IgD-negative memory B cell (primary cell): Measurements from ENCODE around the gene ACYP2. TPM values are rescaled to one million over a fixed set of nuclear protein-coding genes. Genes with fewer than 3 reads are reported as not detected.
"Not testable (repeated sequence)": the region's sequence is repeated elsewhere in the genome, so short reads cannot be mapped to it uniquely, and the experiment has no call there.

ENCODE experiments used
- H3K27ac Mint-ChIP-seq, 3 donors: one replicate each; pipeline ENCODE4 v1.8.0; 2020 to 2022; ENCODE audit warnings: mild to moderate bottlenecking in 3 of 3, mixed read lengths in 3 of 3, moderate library complexity in 1 of 3
- H3K27me3 Mint-ChIP-seq: one replicate; pipeline ENCODE4 v1.8.0; 2021; ENCODE audit warnings: mixed read lengths
- H3K36me3 Mint-ChIP-seq: one replicate; pipeline ENCODE4 v1.8.0; 2020; ENCODE audit warnings: mild to moderate bottlenecking, mixed read lengths
- H3K4me1 Mint-ChIP-seq, 3 donors: one replicate each; pipeline ENCODE4 v1.8.0; 2020 to 2022; ENCODE audit warnings: mixed read lengths in 3 of 3, mild to moderate bottlenecking in 1 of 3
- H3K4me3 Mint-ChIP-seq, 4 donors: one replicate each; pipeline ENCODE4 v1.8.0; 2020 to 2022; ENCODE audit warnings: mild to moderate bottlenecking in 4 of 4, mixed read lengths in 4 of 4, moderate library complexity in 3 of 4
- H3K9me3 Mint-ChIP-seq, 3 donors: one replicate each; pipeline ENCODE4 v1.8.0; 2020 to 2021; ENCODE audit warnings: mixed read lengths in 3 of 3, mild to moderate bottlenecking in 1 of 3
- polyA plus RNA-seq: library from polyadenylated mRNA; unstranded; fragments of 300-500 nt; fragmentation: Illumina TruSeq; gene quantifications from one replicate; pipeline ENCODE4 v1.2.3, GENCODE V29; 2021

Gene ACYP2
- 26.8 TPM for polyA plus RNA-seq

DNA sequence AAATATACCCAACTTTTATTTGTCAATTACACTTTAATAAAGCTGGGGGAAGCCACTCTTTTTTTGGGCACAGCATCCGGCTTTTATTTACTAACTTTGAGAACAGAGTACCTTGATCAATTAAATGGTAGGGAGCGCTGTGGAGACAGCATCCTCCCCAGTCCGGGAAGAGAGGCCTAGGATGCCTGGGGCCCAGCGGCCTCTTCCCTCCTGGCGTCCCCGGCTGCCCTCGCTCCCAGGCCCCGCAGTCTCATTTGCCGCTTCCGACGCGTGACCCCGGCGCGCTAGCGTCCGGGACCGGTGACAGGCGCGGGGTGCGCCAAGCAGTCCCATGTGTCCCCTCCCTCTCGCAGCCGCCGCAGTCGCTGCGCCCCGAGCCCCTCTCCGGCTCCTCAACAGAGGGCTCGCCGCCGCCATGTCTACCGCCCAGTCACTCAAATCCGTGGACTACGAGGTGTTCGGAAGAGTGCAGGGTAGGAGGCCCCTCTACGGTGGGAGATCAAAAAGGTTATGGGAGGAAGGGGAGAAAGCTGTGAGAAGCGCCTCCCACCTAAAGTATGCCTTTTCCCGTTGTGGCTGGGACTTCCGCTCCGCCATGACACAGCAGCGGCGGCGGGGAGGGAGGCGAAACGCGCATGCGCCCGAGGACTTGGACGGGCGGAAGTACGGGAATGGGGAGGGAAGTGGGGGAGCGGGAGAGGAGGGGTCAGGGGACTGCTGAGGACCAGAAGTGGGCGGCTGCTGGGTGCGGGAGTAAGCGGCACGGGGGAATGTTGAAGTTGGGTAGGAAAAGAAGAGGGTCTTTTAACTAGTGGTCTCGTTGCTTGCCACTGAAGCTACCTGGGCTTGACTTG is at the start of gene ACYP2:
Gene ACYP2, plus strand, starts transcription at position 332 of the 854 bp plus-strand sequence.
- Mint-ChIP-seq H3K9me3 (peaks cover 0 to 7% (median 3%) of the 10 kb centered on the region in 3 donors), H3K4me3 (peak within 1 kb of the TSS; percentile 94 to 98 (median 95)), H3K36me3 (peaks cover 2% of the 10 kb centered on the region), H3K27me3 (no peaks in the 10 kb centered on the region), H3K27ac (peak within 1 kb of the TSS; percentile 97 to 99 (median 98)), H3K4me1 (peaks cover 7 to 9% (median 8%) of the 10 kb centered on the region in 3 donors)

DNA sequence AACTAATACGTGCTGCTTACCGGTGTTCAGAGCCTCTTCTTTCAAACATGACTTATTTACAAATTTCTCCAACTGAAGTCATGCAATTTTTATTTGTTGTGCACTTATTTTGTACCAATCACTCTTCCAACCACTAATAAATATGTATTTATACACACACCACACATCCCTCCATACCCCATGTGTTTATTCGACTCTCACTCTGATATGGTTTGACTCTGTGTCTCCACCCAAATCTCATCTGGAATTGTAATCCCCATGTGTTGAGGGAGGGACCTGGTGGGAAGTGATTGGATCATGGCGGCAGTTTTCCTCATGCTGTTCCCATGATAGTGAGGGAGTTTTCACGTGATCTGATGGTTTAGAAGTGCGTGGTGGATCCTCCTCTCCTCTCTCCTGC is 49.5 kb upstream of the ACYP2 start:
- H3K4me1 Mint-ChIP-seq, result peaks cover 3 to 4% (median 4%) of the 10 kb centered on the region in 3 donors
- peaks cover 4% of the 10 kb centered on the region for H3K36me3 Mint-ChIP-seq
- H3K9me3 Mint-ChIP-seq, result peaks cover 0 to 3% (median 0%) of the 10 kb centered on the region in 3 donors
- H3K27ac Mint-ChIP-seq, result no peak overlapping the region
- H3K4me3 Mint-ChIP-seq, result no peak overlapping the region
- H3K27me3 Mint-ChIP-seq, result no peaks in the 10 kb centered on the region

DNA sequence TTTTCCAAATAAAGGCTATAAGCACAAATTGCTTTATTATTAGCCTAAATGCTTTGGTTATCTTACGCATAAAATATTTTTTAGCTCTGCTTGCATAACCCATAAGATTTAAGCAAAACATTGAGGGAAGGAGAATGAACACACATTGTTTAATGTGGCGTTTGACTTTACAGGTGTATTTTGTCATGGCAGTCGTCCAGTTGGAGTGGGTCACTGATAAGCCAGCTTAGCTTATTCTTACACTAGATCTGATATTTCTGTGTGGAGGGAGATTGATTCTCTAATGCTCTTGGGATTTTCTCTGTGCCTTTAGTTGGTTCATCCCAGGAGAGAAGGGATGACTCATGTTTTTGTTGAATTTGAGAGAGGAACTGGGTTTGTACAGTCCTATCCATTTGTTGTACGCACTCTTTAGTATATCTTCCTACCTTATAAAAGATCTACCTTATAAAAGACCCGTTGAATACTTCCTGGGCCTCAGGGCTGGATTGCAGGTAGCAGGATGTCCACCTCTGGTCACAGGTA is 47.5 kb upstream of the ACYP2 start:
- Mint-ChIP-seq H3K4me1 (peaks cover 7 to 9% (median 8%) of the 10 kb centered on the region in 3 donors), H3K36me3 (peaks cover 4% of the 10 kb centered on the region), H3K27ac (no peak overlapping the region), H3K27me3 (no peaks in the 10 kb centered on the region), H3K9me3 (peaks cover 0 to 3% (median 0%) of the 10 kb centered on the region in 3 donors), H3K4me3 (no peak overlapping the region)

- not testable (repeated sequence) for H3K27me3 Mint-ChIP-seq, H3K27ac Mint-ChIP-seq, H3K4me3 Mint-ChIP-seq
These were observed 42.9 kb upstream of the ACYP2 start for GRCh38 chr2:54072483-54072882.

DNA sequence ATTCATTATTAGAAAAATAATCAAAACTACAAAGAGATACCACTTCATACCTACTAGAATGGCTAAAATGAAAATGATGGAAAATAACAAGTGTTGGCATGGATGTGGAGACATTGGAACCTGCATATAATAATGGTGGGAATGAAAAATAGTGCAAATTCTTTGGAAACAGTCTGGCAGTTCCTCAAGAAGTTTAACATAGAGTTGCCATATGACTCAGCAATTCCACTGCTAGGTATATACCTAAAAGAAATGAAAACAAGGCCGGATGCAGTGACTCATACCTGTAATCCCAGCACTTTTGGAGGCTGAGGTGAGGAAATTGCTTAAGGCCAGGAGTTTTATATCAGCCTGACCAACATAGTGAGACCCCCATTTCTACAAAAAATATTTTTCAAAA is 41.6 kb upstream of the ACYP2 start:
- Mint-ChIP-seq H3K36me3 (no peaks in the 10 kb centered on the region), H3K27me3 (no peaks in the 10 kb centered on the region), H3K4me1 (peaks cover 5 to 12% (median 8%) of the 10 kb centered on the region in 3 donors), H3K4me3 (no peak overlapping the region), H3K27ac (peak overlapping the region in 1 of 3 donors; percentile 27), H3K9me3 (no peaks in the 10 kb centered on the region)

More at GRCh38 chr2:54072483-54072882, 42.9 kb upstream of the ACYP2 start:
- not testable (repeated sequence) for H3K36me3 Mint-ChIP-seq, H3K9me3 Mint-ChIP-seq
- peaks cover 5 to 11% (median 8%) of the 10 kb centered on the region in 3 donors for H3K4me1 Mint-ChIP-seq

DNA sequence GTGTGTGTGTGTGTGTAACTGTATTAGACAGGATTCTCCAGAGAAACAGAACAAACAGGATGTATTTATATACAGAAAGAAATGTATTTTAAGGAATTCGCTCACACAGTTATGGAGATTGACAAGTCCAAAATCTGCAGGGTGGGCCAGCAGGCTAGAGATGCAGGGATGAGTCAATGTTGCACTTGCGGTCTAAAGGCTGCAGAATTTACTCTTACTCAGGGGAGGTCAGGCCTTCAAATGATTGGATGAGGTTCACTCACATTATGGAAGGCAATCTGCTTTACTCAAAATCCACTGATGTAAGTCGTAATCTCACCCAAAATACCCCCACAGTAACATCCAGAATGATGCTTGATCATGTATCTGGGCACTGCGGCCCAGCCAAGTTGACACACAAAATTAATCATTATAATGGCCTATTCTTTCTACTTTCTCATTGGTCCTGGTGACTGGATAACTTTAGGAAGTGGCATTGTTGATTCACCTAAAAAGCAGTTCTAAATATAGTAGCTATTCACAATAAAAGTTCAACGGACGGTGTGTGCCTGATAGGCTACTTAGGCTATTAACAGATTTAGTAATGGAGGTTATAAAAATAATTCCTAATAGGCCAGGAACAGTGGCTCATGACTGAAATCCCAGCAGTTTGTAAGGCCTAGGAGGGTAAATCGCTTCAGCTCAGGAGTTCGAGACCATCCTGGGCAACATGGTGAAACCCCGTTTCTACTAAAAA is 40.6 kb upstream of the ACYP2 start:
- H3K4me3 Mint-ChIP-seq, result no peak overlapping the region
- peaks cover 8 to 14% (median 11%) of the 10 kb centered on the region in 3 donors for H3K4me1 Mint-ChIP-seq
- H3K27ac Mint-ChIP-seq, result no peak overlapping the region
- no peaks in the 10 kb centered on the region for H3K36me3 Mint-ChIP-seq
- H3K27me3 Mint-ChIP-seq, result no peaks in the 10 kb centered on the region
- H3K9me3 Mint-ChIP-seq, result no peaks in the 10 kb centered on the region

DNA sequence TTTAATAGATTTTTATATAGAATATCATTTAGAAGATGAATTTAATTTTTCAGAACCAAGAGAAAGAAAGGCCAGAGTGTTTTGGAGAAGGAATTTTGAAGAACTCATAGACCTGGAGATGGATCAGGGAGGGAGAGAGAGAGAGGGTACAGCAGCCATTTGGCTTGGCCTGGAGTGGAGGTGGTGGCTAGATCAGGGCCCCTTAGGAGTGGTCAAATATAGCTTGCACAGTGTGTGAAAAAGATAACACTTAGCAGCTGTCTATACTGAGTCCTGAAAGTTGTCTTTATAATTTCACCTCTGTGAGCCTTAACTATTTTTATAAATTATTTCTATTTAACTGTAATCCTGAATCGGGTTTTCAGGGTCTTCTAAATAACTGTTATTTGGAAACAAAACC is 38.8 kb upstream of the ACYP2 start:
- Mint-ChIP-seq H3K9me3 (no peaks in the 10 kb centered on the region), H3K4me3 (no peak overlapping the region), H3K27ac (no peak overlapping the region), H3K27me3 (no peaks in the 10 kb centered on the region), H3K4me1 (peaks cover 5 to 8% (median 5%) of the 10 kb centered on the region in 3 donors), H3K36me3 (no peaks in the 10 kb centered on the region)

- Mint-ChIP-seq H3K27me3 (no peaks in the 10 kb centered on the region), H3K27ac (no peak overlapping the region), H3K4me3 (no peak overlapping the region), H3K36me3 (no peaks in the 10 kb centered on the region), H3K4me1 (peaks cover 5 to 10% (median 8%) of the 10 kb centered on the region in 3 donors), H3K9me3 (no peaks in the 10 kb centered on the region)
These were observed 38.1 kb upstream of the ACYP2 start for GRCh38 chr2:54077088-54077900.

- Mint-ChIP-seq H3K4me1 (peaks cover 5 to 10% (median 8%) of the 10 kb centered on the region in 3 donors), H3K9me3 (peaks cover 0 to 2% (median 0%) of the 10 kb centered on the region in 3 donors), H3K27me3 (no peaks in the 10 kb centered on the region), H3K4me3 (no peak overlapping the region), H3K36me3 (no peaks in the 10 kb centered on the region), H3K27ac (peak overlapping the region in 1 of 3 donors; percentile 56)
These were observed 36.1 kb upstream of the ACYP2 start for GRCh38 chr2:54079331-54079730.

GRCh38 chr2:54081574-54081973 is 33.8 kb upstream of the ACYP2 start:
- H3K4me3 Mint-ChIP-seq, result peak overlapping the region in 1 of 4 donors; percentile 2
- no peak overlapping the region for H3K27ac Mint-ChIP-seq
- peaks cover 0 to 2% (median 0%) of the 10 kb centered on the region in 3 donors for H3K9me3 Mint-ChIP-seq
- no peaks in the 10 kb centered on the region for H3K36me3 Mint-ChIP-seq
- H3K4me1 Mint-ChIP-seq, result peaks cover 8 to 16% (median 16%) of the 10 kb centered on the region in 3 donors
- no peaks in the 10 kb centered on the region for H3K27me3 Mint-ChIP-seq

DNA sequence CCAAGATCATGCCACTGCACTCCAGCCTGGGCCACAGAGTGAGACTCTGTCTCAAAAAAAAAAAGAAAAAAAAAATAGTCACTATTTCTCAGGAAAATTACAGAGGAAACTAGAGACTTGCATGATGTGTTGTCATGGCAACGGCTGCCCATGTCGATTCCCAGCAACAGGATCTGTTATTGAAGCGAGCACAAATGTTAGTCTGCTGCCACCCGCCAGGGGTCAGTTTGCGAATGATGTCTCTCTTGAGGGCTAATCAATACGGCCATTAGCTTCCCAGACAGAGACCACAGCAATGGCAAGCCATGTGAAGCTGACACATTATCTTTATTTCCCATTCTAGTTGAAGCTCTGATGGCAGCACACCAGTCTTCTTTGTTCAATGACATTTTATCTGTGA is 32.4 kb upstream of the ACYP2 start:
- Mint-ChIP-seq H3K36me3 (no peaks in the 10 kb centered on the region), H3K4me1 (peaks cover 11 to 16% (median 14%) of the 10 kb centered on the region in 3 donors), H3K27ac (no peak overlapping the region), H3K9me3 (peaks cover 0 to 2% (median 0%) of the 10 kb centered on the region in 3 donors), H3K4me3 (no peak overlapping the region), H3K27me3 (no peaks in the 10 kb centered on the region)

DNA sequence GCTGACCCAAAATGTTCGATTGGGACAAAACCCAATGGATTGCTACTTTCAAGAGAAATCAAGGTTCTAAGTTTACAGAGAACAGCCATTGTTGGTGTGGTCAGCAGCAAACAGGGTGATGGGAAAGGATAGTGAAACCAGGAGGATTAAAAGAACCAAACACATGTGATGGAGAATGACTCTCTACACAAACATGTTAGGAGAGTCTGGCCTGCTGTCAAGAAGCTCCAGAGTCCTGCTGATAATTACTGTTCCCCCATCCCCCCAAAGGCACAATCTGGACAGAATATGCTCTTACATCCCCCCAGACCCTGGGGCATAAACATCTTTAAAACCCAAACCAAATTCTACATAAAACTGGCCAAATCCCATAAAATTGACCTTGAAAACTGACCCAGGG is 32.0 kb upstream of the ACYP2 start:
- no peak overlapping the region for H3K4me3 Mint-ChIP-seq
- H3K9me3 Mint-ChIP-seq, result peaks cover 0 to 2% (median 0%) of the 10 kb centered on the region in 3 donors
- peaks cover 11 to 16% (median 14%) of the 10 kb centered on the region in 3 donors for H3K4me1 Mint-ChIP-seq
- no peak overlapping the region for H3K27ac Mint-ChIP-seq
- no peaks in the 10 kb centered on the region for H3K36me3 Mint-ChIP-seq
- no peaks in the 10 kb centered on the region for H3K27me3 Mint-ChIP-seq

DNA sequence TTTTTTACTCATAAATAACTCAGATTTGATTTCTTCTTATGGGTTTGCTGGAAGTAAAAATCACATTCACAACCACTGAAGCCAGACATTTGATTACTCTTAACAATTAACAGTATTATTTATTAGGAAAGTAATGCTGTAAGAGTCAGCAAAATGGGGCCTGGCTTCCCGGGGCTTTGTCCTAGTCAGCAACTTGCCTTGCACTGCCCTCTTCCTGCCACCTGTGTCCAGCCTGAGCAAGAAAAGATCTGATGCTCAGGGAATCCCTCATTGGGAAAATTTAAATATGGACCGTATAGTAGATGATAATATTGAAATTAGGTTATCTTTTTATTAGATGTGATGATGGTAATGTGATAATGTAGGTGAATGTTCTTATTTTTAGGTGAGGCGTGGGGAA is 30.8 kb upstream of the ACYP2 start:
- Mint-ChIP-seq H3K4me3 (no peak overlapping the region), H3K27ac (peak overlapping the region in 1 of 3 donors; percentile 62), H3K27me3 (no peaks in the 10 kb centered on the region), H3K36me3 (no peaks in the 10 kb centered on the region), H3K9me3 (peaks cover 0 to 2% (median 0%) of the 10 kb centered on the region in 3 donors), H3K4me1 (peaks cover 11 to 14% (median 13%) of the 10 kb centered on the region in 3 donors)

- H3K9me3 Mint-ChIP-seq, result peaks cover 0 to 2% (median 0%) of the 10 kb centered on the region in 3 donors
- peak overlapping the region in 1 of 3 donors; percentile 62 for H3K27ac Mint-ChIP-seq
- no peaks in the 10 kb centered on the region for H3K36me3 Mint-ChIP-seq
- H3K27me3 Mint-ChIP-seq, result no peaks in the 10 kb centered on the region
- peaks cover 11 to 14% (median 13%) of the 10 kb centered on the region in 3 donors for H3K4me1 Mint-ChIP-seq
- H3K4me3 Mint-ChIP-seq, result peak overlapping the region in 1 of 4 donors; percentile 84
These were observed 30.3 kb upstream of the ACYP2 start for GRCh38 chr2:54085069-54085468.
